ENCODE measurements around the gene ABCG5.

Gene ABCG5

GRCh38 chr2:43838560-43839267, at the start of gene ABCG5, which contains the start of gene ABCG8:
ABCG5 (minus strand) TSS chr2:43838839; CDS start chr2:43838679, 160 bp downstream.
ABCG8 (plus strand) TSS chr2:43838971; CDS start chr2:43839054, 83 bp downstream.
- DNase-seq, result no peak

- DNase-seq, result peak; percentile 27
Measured at GRCh38 chr2:43887176-43887575, 48.5 kb upstream of the ABCG5 start.

DNA sequence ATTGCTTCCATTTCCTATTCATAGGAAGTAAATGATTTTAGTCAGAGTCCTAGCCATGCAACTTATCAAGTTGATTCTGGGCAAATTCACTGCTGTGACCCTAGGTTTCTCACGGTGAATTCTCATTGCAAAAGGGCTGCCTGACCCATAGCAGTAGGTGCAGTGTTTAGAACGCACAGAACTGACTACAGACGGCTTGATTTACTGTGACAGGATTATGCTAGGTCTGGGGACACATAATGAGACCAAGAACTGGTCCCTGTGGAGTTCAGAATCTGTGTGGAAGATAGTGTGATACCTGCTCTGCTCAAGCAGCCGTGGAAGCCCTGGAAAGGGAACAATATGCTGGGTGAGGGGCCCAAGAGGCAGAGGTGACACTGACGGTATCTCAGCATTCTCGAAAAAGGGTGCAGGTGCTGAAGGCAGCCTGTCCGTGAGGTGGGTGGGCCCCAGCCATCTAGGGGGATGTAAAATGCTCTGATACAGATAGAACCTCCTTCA, 46.5 kb upstream of the ABCG5 start:
- DNase-seq, result no peak

GRCh38 chr2:43884689-43885088, 46.0 kb upstream of the ABCG5 start:
- no peak for DNase-seq

GRCh38 chr2:43882312-43882711, 43.7 kb upstream of the ABCG5 start:
- DNase-seq, result peak; percentile 2

- DNase-seq, result no peak
Measured at GRCh38 chr2:43880952-43881351, 42.3 kb upstream of the ABCG5 start.

GRCh38 chr2:43880471-43880870, 41.8 kb upstream of the ABCG5 start:
- DNase-seq, result peak; percentile 19

DNA sequence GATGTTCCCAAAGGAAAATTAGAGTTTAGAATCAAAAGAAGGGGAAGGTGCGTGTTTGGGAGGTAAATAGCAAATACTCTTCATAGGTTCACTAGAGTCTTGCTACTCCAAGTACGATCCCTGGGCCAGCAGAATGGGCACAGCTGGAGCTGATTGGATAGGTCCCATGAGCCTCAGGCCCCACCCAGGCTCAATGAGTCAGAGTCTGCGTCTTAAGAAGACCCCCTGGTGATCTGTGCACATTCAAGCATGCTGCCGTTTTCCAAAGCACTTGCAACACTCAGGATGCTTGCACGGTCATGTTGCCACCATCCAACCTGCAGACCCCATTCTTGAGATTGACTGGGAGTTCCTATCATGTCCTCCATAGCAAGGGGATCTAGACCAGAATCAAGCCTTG, 40.6 kb upstream of the ABCG5 start:
- peak; percentile 12 for DNase-seq

DNA sequence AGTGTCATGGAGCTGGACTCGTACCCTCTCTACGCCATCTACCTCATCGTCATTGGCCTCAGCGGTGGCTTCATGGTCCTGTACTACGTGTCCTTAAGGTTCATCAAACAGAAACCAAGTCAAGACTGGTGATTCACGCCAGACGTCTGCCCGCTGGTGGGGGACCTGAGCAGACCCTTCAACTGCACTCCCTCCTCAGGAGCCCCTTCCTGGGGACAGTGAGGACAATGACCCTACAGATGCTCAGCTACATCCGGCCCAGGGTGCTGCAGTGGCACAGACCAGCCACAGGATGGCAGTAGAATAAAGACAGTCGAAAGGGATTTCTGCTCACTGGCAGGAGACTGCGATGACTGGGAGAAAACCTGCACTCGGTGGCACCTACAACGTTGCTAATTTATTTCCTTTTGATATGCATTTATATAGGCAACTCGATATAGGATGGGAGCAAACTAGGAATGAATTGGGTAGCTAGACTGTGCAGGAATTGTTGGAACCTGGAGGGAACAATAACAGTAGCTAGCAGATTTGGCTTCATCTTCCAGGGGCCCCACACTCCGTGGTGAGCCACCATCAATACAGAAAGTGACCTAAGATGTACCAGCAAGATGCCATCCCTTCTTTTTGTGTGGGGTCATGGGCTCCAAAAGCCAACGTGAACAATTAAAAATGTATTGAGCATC, 39.3 kb upstream of the ABCG5 start:
- DNase-seq, result peak; percentile 60

DNA sequence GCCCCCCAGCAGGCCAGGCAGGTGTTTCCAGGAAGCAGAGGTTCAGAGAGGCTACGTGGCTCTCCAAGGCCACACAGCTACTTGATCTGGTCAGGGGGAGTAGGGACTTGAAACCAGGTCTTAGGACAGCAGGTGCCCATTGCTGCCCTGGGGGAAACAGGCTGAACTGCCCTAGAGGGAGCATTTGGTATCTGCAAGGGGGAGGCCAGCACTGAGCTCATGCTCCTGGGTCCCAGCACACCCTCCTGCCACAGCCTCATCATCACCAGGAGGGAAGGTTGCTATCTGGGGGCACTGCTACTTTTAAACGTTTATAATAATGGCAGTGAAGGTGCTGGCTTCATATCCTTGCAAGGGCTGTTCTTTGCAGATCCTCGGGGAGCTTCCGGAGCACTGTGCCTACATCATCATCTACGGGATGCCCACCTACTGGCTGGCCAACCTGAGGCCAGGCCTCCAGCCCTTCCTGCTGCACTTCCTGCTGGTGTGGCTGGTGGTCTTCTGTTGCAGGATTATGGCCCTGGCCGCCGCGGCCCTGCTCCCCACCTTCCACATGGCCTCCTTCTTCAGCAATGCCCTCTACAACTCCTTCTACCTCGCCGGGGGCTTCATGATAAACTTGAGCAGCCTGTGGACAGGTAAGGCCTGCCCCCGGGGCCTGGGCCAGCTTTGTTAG, 36.3 kb upstream of the ABCG5 start:
- DNase-seq, result no peak

DNA sequence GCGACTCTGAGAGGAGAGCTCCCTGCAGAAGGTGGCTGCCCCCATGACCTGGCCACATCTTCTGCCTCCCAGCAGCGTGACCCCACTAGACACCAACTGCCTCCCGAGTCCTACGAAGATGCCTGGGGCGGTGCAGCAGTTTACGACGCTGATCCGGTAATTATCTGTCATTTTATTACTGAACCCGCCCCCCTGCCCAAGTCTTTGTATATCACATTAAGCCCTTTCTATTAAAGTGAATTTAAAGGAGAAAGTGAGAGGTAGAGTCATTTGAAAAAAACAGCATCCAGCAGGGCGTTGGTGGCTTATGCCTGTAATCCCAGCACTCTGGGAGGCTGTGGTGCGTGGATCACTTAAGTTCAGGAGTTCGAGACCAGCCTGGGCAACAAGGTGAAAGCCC, 33.5 kb upstream of the ABCG5 start:
- peak; percentile 32 for DNase-seq

DNA sequence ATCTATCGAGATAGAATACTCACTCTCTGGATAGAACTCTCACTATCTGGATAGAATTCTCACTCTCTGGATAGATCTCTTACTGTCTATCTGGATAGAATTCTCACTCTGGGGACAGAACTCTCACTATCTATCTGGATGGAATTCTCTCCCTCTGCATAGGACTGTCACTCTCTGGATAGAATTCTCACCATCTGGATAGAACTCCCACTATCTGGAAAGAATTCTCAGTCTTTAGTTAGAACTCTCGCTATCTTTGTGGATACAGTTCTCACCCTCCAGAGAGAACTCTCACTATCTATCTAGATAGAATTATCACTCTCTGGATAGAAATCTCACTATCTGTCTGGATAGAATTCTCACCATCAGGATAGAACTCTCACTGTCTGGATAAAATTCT, 16.7 kb upstream of the ABCG5 start:
- DNase-seq, result no peak

GRCh38 chr2:43854671-43855070, 16.0 kb upstream of the ABCG5 start:
- no peak for DNase-seq

DNA sequence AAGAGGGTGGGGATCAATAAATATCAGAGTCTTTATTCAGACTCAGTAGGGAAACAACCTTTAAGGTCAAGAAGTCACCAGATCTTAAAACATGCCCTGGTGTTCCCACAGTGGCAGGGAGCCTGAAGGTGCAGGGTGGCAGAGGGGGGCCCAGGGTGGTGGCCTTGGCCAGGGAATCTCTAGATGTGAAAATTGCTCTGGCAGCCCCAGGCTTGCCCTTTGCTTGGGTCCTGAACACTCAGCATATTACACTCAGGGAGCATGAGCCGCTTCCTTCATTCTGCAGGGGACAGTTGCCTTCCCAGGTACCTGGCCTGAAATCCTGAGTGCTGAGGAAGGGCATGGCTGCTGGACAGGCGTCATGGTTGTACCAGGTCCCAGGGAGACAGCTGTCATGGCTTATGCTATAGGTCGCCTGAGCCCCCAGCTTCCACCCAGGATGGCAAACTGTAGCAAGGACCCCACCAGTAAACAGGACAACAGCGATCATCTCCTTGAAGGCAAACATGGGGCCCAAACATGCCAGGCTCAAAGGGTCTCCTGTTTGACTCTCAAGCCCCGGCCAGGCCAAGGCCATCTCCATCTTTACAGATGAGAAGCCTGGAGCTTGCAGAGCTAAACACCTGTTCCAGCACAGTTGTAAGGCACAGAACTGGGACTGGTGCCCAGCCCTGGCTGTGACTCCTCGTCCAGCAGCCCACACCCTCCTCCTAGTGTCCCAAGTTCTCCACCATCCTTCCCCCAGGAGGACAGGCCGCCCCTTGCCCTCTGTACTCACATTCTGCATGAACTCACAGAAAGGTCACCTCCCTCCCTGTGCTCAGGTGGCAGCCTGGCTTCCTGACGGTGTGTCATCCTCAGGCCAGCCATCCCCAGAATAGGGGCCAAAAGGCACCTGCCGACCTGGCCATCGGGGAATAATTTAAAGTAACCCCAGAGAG, 14.8 kb upstream of the ABCG5 start:
- DNase-seq, result no peak

DNA sequence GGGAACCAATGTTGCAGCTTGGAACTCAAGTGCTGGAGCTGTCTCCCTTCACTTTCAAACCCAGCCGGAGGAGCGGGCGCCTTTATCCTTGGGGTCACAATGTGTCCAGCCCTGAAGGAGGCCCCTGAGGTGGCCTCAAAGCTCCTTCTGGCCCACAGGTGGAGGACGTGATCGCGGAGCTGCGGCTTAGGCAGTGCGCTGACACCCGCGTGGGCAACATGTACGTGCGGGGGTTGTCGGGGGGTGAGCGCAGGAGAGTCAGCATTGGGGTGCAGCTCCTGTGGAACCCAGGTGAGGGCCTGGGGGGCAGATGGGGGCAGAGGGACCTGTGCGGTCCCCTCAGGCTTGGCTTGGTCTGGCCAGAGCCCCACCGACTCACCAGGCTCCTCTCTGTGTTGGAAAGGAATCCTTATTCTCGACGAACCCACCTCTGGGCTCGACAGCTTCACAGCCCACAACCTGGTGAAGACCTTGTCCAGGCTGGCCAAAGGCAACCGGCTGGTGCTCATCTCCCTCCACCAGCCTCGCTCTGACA, 13.6 kb upstream of the ABCG5 start:
- no peak for DNase-seq

DNA sequence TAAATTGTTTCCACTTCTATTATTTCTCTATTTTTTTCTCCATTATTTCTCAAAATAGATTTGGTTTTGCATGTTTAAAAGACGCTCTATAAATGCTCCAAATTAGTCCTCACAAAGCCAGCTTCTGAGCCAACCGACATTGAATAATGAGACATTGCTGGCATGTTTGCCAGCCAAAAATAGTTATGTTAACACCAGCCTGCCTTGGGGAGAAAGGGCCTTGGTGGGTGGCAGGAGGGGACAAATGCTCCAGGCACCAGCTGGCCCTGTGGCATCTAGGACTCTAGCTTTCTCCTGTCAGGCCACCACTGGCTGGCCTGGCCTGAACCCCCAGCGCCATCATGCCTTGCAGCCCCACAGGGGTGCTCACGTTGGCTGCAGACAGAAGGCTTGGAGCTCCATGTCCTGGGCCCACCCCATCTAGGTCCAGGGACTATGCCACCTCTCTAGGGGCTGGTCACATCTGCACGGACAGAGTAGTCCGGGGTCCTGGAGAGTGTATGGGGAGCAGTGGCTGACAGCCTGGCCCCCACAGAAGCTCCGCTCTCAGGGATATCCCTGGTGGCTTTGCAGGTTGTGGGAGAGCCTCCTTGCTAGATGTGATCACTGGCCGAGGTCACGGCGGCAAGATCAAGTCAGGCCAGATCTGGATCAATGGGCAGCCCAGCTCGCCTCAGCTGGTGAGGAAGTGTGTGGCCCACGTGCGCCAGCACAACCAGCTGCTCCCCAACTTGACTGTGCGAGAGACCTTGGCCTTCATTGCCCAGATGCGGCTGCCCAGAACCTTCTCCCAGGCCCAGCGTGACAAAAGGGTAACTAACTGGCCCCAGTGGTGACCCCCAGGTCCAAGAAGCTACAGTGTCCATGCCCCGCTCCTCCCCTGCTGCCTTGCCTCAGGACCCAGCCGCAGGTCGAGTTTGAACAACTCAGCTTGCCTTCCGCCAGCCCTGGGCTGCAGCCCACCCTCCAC, 12.7 kb upstream of the ABCG5 start:
- DNase-seq, result no peak

DNA sequence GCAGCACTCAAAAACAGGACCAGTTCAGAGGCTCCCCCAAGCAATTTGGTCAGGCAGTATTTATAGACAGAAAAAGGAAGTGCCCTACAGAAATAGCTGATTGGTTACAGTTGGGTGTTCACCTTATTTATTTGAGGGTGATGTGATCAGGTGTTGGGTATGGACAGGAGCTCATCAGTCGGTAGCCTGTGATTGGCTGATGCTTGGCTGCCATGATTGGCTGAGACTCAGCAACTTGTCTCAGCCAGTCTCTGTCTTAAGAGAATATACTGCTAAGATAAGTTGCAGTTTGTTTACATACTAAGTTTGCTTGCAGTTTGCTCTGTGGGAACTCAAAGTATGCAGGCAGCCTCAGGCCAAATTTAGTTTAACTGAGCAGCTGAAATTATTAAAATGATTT, 9.6 kb upstream of the ABCG5 start:
- DNase-seq, result peak; percentile 6

DNA sequence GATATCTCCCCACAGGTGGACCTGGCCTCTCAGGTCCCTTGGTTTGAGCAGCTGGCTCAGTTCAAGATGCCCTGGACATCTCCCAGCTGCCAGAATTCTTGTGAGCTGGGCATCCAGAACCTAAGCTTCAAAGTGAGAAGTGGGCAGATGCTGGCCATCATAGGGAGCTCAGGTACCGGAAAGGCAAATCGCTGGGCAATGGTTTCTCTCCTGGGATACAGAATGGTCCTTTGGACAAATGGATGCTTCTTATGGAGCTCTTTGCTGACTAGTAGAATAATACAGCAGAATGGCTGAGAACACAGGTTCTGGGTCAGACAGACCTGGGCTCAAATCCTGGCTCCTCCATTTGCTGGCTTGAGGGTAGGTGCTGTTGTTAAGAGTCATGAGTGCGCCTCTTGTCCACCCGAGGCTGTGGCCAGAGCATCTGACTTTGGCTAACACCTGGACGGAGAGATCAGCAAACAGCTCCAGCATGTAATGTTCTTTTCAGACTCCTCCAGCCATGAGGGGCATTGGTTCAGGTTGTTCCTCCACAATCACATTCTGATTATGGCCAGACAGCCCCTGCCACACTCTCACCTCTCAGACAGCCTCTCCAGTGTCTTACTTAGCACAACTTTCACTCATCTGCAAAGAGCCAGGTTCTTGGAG, 7.6 kb upstream of the ABCG5 start:
- no peak for DNase-seq

GRCh38 chr2:43845181-43845580, 6.5 kb upstream of the ABCG5 start:
- DNase-seq, result no peak

DNA sequence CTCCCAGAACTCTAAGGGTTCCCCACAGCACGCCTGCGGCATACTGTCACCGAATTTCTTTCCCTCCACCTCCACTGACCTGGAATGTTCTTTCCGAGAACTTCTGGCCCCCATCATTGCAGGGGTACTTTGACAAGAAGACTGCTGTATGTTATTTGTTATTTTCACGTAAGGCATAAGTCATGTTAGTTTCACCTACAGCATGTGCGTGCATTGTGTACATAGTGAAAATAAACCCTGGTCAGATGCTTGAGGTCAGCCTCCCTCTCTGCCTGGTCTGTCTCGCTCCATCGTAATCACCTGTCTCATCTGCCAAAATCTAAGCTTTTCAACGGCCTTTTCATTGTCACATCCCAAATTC, 4.2 kb upstream of the ABCG5 start:
- DNase-seq, result no peak

All from NCI-H69 (cell line).